Measurements from ENCODE around the gene KIRREL2. TPM values are rescaled to one million over a fixed set of nuclear protein-coding genes. Genes with fewer than 3 reads are reported as not detected.

KIRREL2 gene
- total RNA-seq, 1 experiment from 2014 or later: 5.0 TPM

DNA sequence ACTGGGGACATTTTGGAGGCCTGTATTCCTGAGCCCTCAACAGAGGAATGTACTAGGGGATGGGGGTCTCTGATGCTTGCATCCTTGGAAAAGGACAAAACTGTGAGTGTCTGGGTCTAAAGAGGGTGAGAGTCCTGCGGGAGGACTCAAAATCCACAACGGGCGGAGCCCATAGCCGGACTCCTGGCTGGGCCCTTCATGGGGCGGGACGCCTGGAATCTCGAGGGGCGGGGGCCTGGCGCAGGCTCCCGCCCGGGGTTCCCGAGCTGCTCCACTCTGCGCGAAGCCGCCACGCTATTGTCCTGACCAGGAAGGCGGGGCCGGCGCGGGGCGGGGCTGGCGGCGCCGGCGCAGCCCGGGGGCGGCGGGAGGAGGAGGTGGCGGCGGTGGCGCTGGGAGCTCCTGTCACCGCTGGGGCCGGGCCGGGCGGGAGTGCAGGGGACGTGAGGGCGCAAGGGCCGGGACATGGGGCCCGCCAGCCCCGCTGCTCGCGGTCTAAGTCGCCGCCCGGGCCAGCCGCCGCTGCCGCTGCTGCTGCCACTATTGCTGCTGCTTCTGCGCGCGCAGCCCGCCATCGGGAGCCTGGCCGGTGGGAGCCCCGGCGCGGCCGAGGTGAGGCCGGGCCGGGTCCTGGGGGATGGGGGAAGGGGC lies 11.6 kb downstream of the KIRREL2 start, which contains the start of gene APLP1:
APLP1 (plus strand) TSS at position 403 of the 651 bp plus-strand sequence; CDS start at position 466, 63 bp downstream.
- TF ChIP-seq SIN3A (IDR thresholded peaks at IDR 0.05; ENCODE audit: borderline replicate concordance, insufficient read depth, low read depth, low read length) (peak; percentile 57; the same call in 1 of the 2 replicates), POLR2AphosphoS5 (IDR thresholded peaks at IDR 0.05; ENCODE audit: low read depth, low read length) (no peak)
- intact Hi-C loops (cut with micrococcal nuclease; ENCODE audit: unreplicated experiment): no loop called here
- Histone ChIP-seq H3K27me3 (ENCODE audit: control insufficient read depth, insufficient read depth, low read length) (no peaks in the 10 kb centered on the region), H3K9me3 (ENCODE audit: control insufficient read depth, insufficient read depth, low read depth, low read length) (no peaks in the 10 kb centered on the region), H3K4me1 (ENCODE audit: control insufficient read depth, insufficient read depth, low read length) (peaks cover 9% of the 10 kb centered on the region), H3K4me3 (ENCODE audit: low read depth in 2 of 2, low read length in 2 of 2) (peak within 1 kb of the TSS; percentile 53 to 89), H3K36me3 (ENCODE audit: control insufficient read depth, insufficient read depth, low read length) (no peaks in the 10 kb centered on the region), H3K27ac (ENCODE audit: low read length) (peak within 1 kb of the TSS; percentile 68)
- DNase-seq (ENCODE audit: low read depth, low spot score): no peak
- in situ Hi-C loops (cut with HindIII; ENCODE audit: low pct_unique_long_range_greater_than_20kb, low sequenced_read_pairs): no loop called here
- CTCF ChIA-PET: interaction anchor here (0.6 kb wide), 1 partner anchor 49 kb away, joined by 4 read pairs; no protein-coding TSS in a partner anchor
- ATAC-seq: peak; percentile 80
- POLR2A ChIA-PET: interaction anchor here (0.6 to 0.7 kb wide), 2 partner anchors 12 to 207 kb away, joined by 3 to 9 read pairs; partner anchors contain the start of gene KIRREL2
- no TSS peak for BruUV-seq (replicated peaks)

DNA sequence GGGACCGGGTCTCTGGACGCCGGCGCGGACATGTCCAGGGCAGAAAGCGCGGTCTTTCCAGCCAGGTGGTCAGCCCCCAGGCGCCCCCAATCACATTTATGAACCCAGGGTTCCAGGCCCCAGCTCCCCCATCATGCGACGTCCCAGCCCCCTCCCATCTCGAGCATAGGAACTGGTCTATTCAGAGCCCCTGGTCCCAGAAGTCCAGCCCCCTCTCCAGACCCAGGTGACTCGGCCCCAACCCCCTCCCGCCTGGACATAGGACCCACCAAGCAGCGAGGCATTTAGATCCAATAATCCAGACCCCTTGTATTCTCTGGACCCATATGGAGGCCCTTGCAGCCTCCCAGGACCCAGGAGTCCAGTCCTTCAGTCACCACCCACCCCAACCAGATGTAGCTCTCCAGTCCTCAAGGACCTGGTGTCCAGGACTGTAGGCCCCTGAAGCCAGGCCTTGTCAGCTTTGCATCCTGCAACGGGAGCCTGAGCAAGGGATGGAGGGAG lies 12.2 kb downstream of the KIRREL2 start:
- Histone ChIP-seq H3K27ac (ENCODE audit: low read length) (peak overlapping the region; percentile 29; the same call in 1 of the 2 replicates), H3K4me3 (ENCODE audit: low read depth in 2 of 2, low read length in 2 of 2) (peak overlapping the region; percentile 53 to 89), H3K27me3 (ENCODE audit: control insufficient read depth, insufficient read depth, low read length) (no peaks in the 10 kb centered on the region), H3K36me3 (ENCODE audit: control insufficient read depth, insufficient read depth, low read length) (no peaks in the 10 kb centered on the region), H3K9me3 (ENCODE audit: control insufficient read depth, insufficient read depth, low read depth, low read length) (no peaks in the 10 kb centered on the region), H3K4me1 (ENCODE audit: control insufficient read depth, insufficient read depth, low read length) (peaks cover 9% of the 10 kb centered on the region)
- no TSS peak for BruUV-seq (replicated peaks)
- intact Hi-C loops (cut with micrococcal nuclease; ENCODE audit: unreplicated experiment) (no loop called here), in situ Hi-C loops (cut with HindIII; ENCODE audit: low pct_unique_long_range_greater_than_20kb, low sequenced_read_pairs) (no loop called here)
- no peak for DNase-seq (ENCODE audit: low read depth, low spot score)
- ChIA-PET POLR2A (interaction anchor here (0.6 to 0.7 kb wide), 2 partner anchors 193 to 208 kb away, joined by 3 to 9 read pairs; no protein-coding TSS in a partner anchor), CTCF (interaction anchor here (0.6 to 0.9 kb wide), 2 partner anchors 11 to 49 kb away, joined by 4 to 5 read pairs; no protein-coding TSS in a partner anchor)
- TF ChIP-seq CTCF (IDR thresholded peaks at IDR 0.05) (no peak), POLR2AphosphoS5 (IDR thresholded peaks at IDR 0.05; ENCODE audit: low read depth, low read length) (no peak), SIN3A (IDR thresholded peaks at IDR 0.05; ENCODE audit: borderline replicate concordance, insufficient read depth, low read depth, low read length) (no peak), TCF7L2 (IDR thresholded peaks at IDR 0.05; ENCODE audit: low read depth, low read length) (no peak)
- TF ChIP-seq, protein P1, sequence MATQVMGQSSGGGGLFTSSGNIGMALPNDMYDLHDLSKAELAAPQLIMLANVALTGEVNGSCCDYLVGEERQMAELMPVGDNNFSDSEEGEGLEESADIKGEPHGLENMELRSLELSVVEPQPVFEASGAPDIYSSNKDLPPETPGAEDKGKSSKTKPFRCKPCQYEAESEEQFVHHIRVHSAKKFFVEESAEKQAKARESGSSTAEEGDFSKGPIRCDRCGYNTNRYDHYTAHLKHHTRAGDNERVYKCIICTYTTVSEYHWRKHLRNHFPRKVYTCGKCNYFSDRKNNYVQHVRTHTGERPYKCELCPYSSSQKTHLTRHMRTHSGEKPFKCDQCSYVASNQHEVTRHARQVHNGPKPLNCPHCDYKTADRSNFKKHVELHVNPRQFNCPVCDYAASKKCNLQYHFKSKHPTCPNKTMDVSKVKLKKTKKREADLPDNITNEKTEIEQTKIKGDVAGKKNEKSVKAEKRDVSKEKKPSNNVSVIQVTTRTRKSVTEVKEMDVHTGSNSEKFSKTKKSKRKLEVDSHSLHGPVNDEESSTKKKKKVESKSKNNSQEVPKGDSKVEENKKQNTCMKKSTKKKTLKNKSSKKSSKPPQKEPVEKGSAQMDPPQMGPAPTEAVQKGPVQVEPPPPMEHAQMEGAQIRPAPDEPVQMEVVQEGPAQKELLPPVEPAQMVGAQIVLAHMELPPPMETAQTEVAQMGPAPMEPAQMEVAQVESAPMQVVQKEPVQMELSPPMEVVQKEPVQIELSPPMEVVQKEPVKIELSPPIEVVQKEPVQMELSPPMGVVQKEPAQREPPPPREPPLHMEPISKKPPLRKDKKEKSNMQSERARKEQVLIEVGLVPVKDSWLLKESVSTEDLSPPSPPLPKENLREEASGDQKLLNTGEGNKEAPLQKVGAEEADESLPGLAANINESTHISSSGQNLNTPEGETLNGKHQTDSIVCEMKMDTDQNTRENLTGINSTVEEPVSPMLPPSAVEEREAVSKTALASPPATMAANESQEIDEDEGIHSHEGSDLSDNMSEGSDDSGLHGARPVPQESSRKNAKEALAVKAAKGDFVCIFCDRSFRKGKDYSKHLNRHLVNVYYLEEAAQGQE (IDR thresholded peaks at IDR 0.05; ENCODE audit: insufficient read depth in 1 of 2, low read depth in 2 of 2, low read length in 1 of 2): no peak
- peak; percentile 1 for ATAC-seq
